HepG2 (cell line): Measurements from ENCODE around the gene SRP9. TPM values are rescaled to one million over a fixed set of nuclear protein-coding genes. Genes with fewer than 3 reads are reported as not detected.

Experiments used
- HMGXB4 ChIP-seq, 2 experiments: sonication (generic) in 1 of 2; formaldehyde crosslinking in 1 of 2; IDR thresholded peaks; 2 replicates each; pipeline versions ENCODE4 v1.4.0 to v1.6.1; 2018 to 2020; ENCODE audit warnings: missing genetic modification reagents in 2 of 2, borderline replicate concordance in 1 of 2, low read depth in 1 of 2, mild to moderate bottlenecking in 1 of 2, missing biosample characterization in 1 of 2
- HNF4G ChIP-seq, 2 experiments: sonication (generic) in 1 of 2; formaldehyde crosslinking in 1 of 2; IDR thresholded peaks; 2 replicates each; pipeline versions ENCODE4 v1.4.0 to v1.6.1; 2011 to 2020; ENCODE audit warnings: borderline replicate concordance in 2 of 2, low read depth in 2 of 2, mild to moderate bottlenecking in 2 of 2, low read length in 1 of 2, missing genetic modification reagents in 1 of 2, moderate library complexity in 1 of 2
- SMYD3 ChIP-seq: sonication (generic); formaldehyde crosslinking; IDR thresholded peaks from 2 replicates; pipeline ENCODE4 v1.8.1; 2023; ENCODE audit warnings: mild to moderate bottlenecking, missing genetic modification reagents
- THAP9 ChIP-seq: sonication (generic); formaldehyde crosslinking; IDR thresholded peaks from 2 replicates; pipeline ENCODE4; 2020; ENCODE audit warnings: missing genetic modification reagents, mild to moderate bottlenecking, borderline replicate concordance
- TMF1 ChIP-seq: sonication (generic); formaldehyde crosslinking; IDR thresholded peaks from 2 replicates; pipeline ENCODE4 v1.8.1; 2022; ENCODE audit warnings: low read depth, missing genetic modification reagents
- ZFYVE20 ChIP-seq: sonication (generic); formaldehyde crosslinking; IDR thresholded peaks from 2 replicates; pipeline ENCODE4 v1.8.0; 2023; ENCODE audit warnings: low read depth, mild to moderate bottlenecking, moderate library complexity, missing genetic modification reagents, borderline replicate concordance
- ZNF30 ChIP-seq: sonication (generic); formaldehyde crosslinking; IDR thresholded peaks from 2 replicates; pipeline ENCODE4 v1.5.0; 2020; ENCODE audit warnings: mild to moderate bottlenecking, missing genetic modification reagents
- ZNF704 ChIP-seq: sonication (generic); formaldehyde crosslinking; IDR thresholded peaks from 2 replicates; pipeline ENCODE4 v1.8.1; 2023; ENCODE audit warnings: mild to moderate bottlenecking, inconsistent platforms, moderate library complexity, missing genetic modification reagents, borderline replicate concordance
- ZNF879 ChIP-seq: sonication (generic); formaldehyde crosslinking; IDR thresholded peaks from 2 replicates; pipeline ENCODE4 v1.8.1; 2023; ENCODE audit warnings: missing genetic modification reagents
- ZSCAN25 ChIP-seq: sonication (generic); formaldehyde crosslinking; IDR thresholded peaks from 2 replicates; pipeline ENCODE4 v1.8.0; 2022; ENCODE audit warnings: mild to moderate bottlenecking, missing genetic modification reagents
- ZSCAN5A ChIP-seq: sonication (generic); formaldehyde crosslinking; IDR thresholded peaks from 2 replicates; pipeline ENCODE4 v1.8.0; 2022; ENCODE audit warnings: mild to moderate bottlenecking, missing genetic modification reagents, borderline replicate concordance
- ZUFSP ChIP-seq: sonication (generic); formaldehyde crosslinking; IDR thresholded peaks from 2 replicates; pipeline ENCODE4 v1.9.0; 2021; ENCODE audit warnings: missing genetic modification reagents, mild to moderate bottlenecking, borderline replicate concordance
- polyA plus RNA-seq, 8 experiments: library from polyadenylated mRNA; depleted of rRNA in 3 of 8; stranded (reverse) in 7 of 8; unstranded in 1 of 8; fragments of >200 nt; fragmentation: Illumina TruSeq in 4 of 8; extraction: Trizol in 4 of 8; gene quantifications; 2 replicates each; pipeline versions ENCODE4 v1.2.1 to v1.2.3, GENCODE V29; 2011 to 2016; ENCODE audit warnings: low read depth in 4 of 8, missing spikeins in 1 of 8, mixed read lengths in 1 of 8; ENCODE audit not compliant: insufficient read depth in 1 of 8
- total RNA-seq, 5 experiments: library from RNA; depleted of rRNA; stranded (reverse); fragments of >200 nt; fragmentation: Illumina TruSeq; extraction: Trizol; gene quantifications; 2 replicates each; pipeline ENCODE4 v1.2.3, GENCODE V29; 2016; ENCODE audit warnings: low read depth in 1 of 5
- TF ChIP-seq, protein P1 (sequence below): sonication (generic); formaldehyde crosslinking; IDR thresholded peaks from 2 replicates; pipeline ENCODE4 v1.8.1; 2022; ENCODE audit warnings: low read depth, mild to moderate bottlenecking, missing genetic modification reagents

Gene SRP9
- total and polyA plus RNA-seq, 2 of the 13 experiments (the other 11 are each of a cell fraction or from before 2014, with no cell fraction given) = 251 to 307 TPM

DNA sequence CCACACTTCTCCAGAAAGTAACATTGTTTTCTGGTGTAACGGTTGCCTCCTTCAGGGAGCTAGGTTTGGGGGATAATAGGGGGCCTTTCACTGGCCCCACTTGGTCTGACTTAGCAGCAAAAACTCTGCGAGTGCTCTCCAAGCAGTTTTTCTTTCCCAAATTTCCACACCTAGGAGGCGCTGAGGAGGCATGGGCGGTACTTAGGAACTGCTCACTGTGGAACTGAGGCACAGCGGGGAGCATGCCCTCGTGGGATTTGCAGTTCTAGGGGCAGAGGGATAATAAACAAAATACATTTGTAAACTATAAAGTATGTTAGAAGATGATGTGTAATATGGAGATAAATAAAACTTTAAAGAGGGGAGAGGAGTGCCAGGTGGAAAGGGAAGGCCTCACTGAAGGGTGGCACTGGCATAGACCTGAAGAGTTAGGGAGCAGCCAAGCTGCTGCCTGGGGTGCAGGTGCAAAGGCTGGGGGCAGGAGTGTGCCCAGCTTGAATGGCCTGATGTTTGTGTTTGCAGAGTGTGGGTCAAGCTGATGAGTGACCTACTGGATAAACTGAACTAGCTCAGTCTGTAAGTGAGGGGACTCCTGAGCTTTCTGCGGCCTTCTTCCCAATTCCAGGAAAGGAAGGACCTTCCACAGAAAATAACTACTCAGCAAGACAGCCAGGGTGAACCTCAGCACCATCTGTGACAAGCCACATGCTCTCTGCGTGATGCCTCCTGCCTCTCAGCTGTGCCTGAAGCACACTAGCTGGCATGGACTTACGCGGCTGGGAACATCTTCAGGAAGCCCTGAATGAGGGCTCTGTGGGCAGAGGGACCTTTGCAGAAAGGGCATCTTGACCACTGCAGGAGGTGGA, 34.2 kb downstream of the SRP9 start (continued):
- TF ChIP-seq ZNF704 (CRISPR knock-in tag) = no peak
- TF ChIP-seq TMF1 (CRISPR knock-in tag) = no peak
- TF ChIP-seq ZSCAN5A = no peak
- peak; percentile 30 to 58; a peak in 2 of 4 replicates for TF ChIP-seq HMGXB4 (CRISPR knock-in tag; IDR thresholded peaks at IDR 0.05; ENCODE audit: borderline replicate concordance in 1 of 2, low read depth in 1 of 2)
- no peak for TF ChIP-seq ZNF879 (CRISPR knock-in tag)
- TF ChIP-seq ZNF30 (CRISPR knock-in tag) = no peak
- TF ChIP-seq THAP9 = no peak
- TF ChIP-seq, protein P1, sequence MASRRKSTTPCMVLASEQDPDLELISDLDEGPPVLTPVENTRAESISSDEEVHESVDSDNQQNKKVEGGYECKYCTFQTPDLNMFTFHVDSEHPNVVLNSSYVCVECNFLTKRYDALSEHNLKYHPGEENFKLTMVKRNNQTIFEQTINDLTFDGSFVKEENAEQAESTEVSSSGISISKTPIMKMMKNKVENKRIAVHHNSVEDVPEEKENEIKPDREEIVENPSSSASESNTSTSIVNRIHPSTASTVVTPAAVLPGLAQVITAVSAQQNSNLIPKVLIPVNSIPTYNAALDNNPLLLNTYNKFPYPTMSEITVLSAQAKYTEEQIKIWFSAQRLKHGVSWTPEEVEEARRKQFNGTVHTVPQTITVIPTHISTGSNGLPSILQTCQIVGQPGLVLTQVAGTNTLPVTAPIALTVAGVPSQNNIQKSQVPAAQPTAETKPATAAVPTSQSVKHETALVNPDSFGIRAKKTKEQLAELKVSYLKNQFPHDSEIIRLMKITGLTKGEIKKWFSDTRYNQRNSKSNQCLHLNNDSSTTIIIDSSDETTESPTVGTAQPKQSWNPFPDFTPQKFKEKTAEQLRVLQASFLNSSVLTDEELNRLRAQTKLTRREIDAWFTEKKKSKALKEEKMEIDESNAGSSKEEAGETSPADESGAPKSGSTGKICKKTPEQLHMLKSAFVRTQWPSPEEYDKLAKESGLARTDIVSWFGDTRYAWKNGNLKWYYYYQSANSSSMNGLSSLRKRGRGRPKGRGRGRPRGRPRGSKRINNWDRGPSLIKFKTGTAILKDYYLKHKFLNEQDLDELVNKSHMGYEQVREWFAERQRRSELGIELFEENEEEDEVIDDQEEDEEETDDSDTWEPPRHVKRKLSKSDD (CRISPR knock-in tag) = 0 out of 2 replicates have a peak, but pooled peaks have one; percentile 30
- no peak for TF ChIP-seq ZSCAN25 (CRISPR knock-in tag)
- no peak for TF ChIP-seq ZUFSP (CRISPR knock-in tag)
- TF ChIP-seq SMYD3 = no peak
- TF ChIP-seq ZFYVE20 (CRISPR knock-in tag) = no peak
- TF ChIP-seq HNF4G (IDR thresholded peaks at IDR 0.05; ENCODE audit: borderline replicate concordance, low read depth, low read length) = no peak
- no peak for TF ChIP-seq HNF4G (CRISPR knock-in tag; IDR thresholded peaks at IDR 0.05; ENCODE audit: borderline replicate concordance, low read depth)
